ENCODE measurements around the gene TPGS1. TPM values are rescaled to one million over a fixed set of nuclear protein-coding genes. Genes with fewer than 3 reads are reported as not detected.
A peak's percentile ranks its signal among the peaks of the same experiment; 100 is the strongest.

The TPGS1 gene, protein sequence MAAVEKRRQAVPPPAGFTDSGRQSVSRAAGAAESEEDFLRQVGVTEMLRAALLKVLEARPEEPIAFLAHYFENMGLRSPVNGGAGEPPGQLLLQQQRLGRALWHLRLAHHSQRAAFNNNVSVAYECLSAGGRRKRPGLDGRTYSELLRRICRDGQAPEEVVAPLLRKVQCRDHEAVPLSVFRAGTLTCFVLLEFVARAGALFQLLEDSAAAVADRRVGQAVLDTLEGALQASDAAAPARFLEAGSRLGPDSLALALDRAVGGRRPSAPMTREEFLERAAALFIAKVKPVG
- total RNA-seq, result 10 to 100 TPM; 23.4 to 73.8 (median 62.1) TPM

- TF ChIP-seq, protein P1, sequence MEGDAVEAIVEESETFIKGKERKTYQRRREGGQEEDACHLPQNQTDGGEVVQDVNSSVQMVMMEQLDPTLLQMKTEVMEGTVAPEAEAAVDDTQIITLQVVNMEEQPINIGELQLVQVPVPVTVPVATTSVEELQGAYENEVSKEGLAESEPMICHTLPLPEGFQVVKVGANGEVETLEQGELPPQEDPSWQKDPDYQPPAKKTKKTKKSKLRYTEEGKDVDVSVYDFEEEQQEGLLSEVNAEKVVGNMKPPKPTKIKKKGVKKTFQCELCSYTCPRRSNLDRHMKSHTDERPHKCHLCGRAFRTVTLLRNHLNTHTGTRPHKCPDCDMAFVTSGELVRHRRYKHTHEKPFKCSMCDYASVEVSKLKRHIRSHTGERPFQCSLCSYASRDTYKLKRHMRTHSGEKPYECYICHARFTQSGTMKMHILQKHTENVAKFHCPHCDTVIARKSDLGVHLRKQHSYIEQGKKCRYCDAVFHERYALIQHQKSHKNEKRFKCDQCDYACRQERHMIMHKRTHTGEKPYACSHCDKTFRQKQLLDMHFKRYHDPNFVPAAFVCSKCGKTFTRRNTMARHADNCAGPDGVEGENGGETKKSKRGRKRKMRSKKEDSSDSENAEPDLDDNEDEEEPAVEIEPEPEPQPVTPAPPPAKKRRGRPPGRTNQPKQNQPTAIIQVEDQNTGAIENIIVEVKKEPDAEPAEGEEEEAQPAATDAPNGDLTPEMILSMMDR (IDR thresholded peaks at IDR 0.05), result no peak
- TF ChIP-seq POLR2A (IDR thresholded peaks at IDR 0.05), result no peak
- intact Hi-C loops (cut with DNase I; ENCODE audit: low total_unique reads), result no loop called here
- peak within 1 kb of the TSS; percentile 69 for H3K4me3 ChIP-seq (ENCODE audit: low read depth, poor library complexity, severe bottlenecking)
- WGBS, 2 donors, result 1 to 2% methylated on average over 25 to 53 of the region's 81 CpGs
- peak; percentile 94 to 99 for DNase-seq (ENCODE audit: low spot score in 2 of 2)
These were observed at the start of gene TPGS1 for GRCh38 chr19:507286-508203. Gene TPGS1 (plus strand): TSS chr19:507497. CDS start chr19:507507, 10 bp downstream.

GRCh38 chr19:457636-458035 lies 49.7 kb upstream of the TPGS1 start:
- no peak for DNase-seq (ENCODE audit: low spot score in 2 of 2)
- no peak overlapping the region for H3K4me3 ChIP-seq (ENCODE audit: low read depth, poor library complexity, severe bottlenecking)
- intact Hi-C loops (cut with DNase I; ENCODE audit: low total_unique reads), result no loop called here
- TF ChIP-seq, protein P1 (IDR thresholded peaks at IDR 0.05), result no peak
- no peak for TF ChIP-seq POLR2A (IDR thresholded peaks at IDR 0.05)
- 96% methylated on average over 30 of the region's 30 CpGs for WGBS, 2 donors

DNA sequence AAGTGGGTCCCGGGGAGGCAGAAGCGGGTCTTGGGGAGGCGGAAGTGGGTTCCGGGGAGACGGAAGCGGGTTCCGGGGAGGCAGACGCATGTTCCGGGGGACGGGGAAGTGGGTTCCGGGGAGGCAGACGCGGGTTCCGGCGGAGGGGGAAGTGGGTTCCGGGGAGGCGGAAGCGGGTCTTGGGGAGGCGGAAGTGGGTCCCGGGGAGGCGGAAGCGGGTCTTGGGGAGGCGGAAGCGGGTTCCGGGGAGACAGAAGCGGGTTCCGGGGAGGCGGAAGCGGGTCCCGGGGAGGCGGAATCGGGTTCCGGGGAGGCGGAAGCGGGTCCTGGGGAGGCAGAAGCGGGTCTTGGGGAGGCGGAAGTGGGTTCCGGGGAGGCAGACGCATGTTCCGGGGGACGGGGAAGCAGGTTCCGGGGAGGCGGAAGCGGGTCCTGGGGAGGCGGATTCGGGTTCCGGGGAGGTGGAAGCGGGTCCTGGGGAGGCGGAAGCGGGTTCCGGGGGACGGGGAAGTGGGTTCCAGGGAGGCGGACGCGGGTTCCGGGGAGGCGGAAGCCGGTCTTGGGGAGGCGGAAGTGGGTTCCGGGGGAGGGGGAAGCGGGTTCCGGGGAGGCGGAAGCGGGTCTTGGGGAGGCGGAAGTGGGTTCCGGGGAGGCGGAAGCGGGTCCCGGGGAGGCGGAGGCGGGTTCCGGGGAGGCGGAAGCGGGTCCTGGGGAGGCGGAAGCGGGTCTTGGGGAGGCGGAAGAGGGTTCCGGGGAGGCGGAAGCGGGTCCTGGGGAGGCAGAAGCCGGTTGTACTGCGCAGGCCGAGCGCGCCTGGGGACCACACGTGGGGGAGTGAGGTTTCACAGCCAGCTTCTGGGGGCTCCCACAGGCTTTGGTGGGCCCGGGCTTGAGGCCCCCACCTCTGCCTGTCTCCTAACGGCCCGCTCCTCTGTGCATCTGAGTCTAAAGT lies 48.9 kb upstream of the TPGS1 start:
- no peak for DNase-seq (ENCODE audit: low spot score in 2 of 2)
- intact Hi-C loops (cut with DNase I; ENCODE audit: low total_unique reads), result no loop called here
- no peak for TF ChIP-seq POLR2A (IDR thresholded peaks at IDR 0.05)
- TF ChIP-seq, protein P1 (IDR thresholded peaks at IDR 0.05), result no peak
- no peak overlapping the region for H3K4me3 ChIP-seq (ENCODE audit: low read depth, poor library complexity, severe bottlenecking)
- WGBS, 2 donors, result 92 to 95% methylated on average over 78 to 89 of the region's 89 CpGs

DNA sequence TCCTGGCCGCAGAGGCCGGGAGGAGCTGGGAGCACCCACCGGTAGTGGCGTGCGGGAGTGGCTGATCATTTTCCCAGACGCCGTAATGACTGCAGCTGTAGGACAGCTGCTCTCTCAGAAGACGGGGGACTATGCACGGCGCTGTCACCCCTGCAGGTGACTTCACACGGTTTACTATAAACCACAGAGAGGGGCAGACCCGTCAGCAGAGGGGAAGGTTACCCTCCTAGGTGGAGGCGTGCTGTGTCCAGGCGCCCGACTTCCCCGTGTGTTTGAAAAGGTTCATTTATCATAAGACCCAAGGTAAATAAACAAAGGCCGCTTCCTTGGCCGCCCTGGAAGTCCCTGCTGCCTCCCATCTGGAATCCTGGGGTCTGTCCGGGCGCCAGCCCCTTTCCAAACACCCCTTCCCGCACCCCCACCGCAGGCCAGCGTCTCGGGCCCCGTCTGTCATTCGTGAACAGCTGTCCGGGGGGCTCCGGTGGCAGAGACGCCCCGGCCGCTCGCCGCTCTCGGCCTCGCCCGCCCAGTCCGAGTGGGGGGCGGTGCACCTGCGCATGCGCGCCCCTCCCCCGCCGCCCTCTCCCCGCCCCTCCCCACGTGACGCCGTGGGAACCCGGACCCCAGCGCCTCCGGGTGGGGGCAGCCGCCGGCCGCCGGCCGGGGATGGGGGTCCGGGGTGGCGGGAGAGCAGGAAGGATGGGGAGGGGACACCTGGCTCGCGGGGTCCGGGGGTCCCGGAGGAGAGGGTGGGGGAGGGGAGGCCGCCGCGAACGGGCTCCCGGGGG lies 47.4 kb upstream of the TPGS1 start:
- intact Hi-C loops (cut with DNase I; ENCODE audit: low total_unique reads), result no loop called here
- WGBS, 2 donors, result 2% methylated on average over 24 to 26 of the region's 66 CpGs
- no peak for TF ChIP-seq POLR2A (IDR thresholded peaks at IDR 0.05)
- TF ChIP-seq, protein P1 (IDR thresholded peaks at IDR 0.05), result no peak
- peak overlapping the region; percentile 27 for H3K4me3 ChIP-seq (ENCODE audit: low read depth, poor library complexity, severe bottlenecking)
- peak in 1 of 2 donors; percentile 91 for DNase-seq (ENCODE audit: low spot score in 2 of 2)

All from lower leg skin (tissue), 4 donors.